ENCODE results near the gene DAD1. TPM values are rescaled to one million over a fixed set of nuclear protein-coding genes. Genes with fewer than 3 reads are reported as not detected.

DAD1 gene
- polyA plus RNA-seq, 1 of the 3 experiments (the other 2 are of a cell fraction): 406 TPM

GRCh38 chr14:22569106-22569736, 19.8 kb downstream of the DAD1 start:
- Histone ChIP-seq H4K20me1 (ENCODE audit: insufficient read depth) (peaks cover 10% of the 10 kb centered on the region; the same call in 1 of the 2 replicates), H3K27me3 (ENCODE audit: insufficient read depth) (no peaks in the 10 kb centered on the region), H3K9ac (no peak overlapping the region), H3K36me3 (replicated peaks in 1 of 2; ENCODE audit: control insufficient read depth in 1 of 2, insufficient read depth in 2 of 2, low read length in 1 of 2) (peaks cover 54 to 69% of the 10 kb centered on the region in 2 experiments), H3K9me3 (no peaks in the 10 kb centered on the region), H3K9me2 (no peaks in the 10 kb centered on the region), H3K4me2 (no peak overlapping the region), H2AFZ (ENCODE audit: low read depth) (no peak overlapping the region), H3K27ac (ENCODE audit: low read depth in 2 of 2, low read length in 1 of 2) (no peak overlapping the region), H3K4me3 (ENCODE audit: low read depth in 2 of 2, low read length in 1 of 2) (no peak overlapping the region), H3K79me2 (ENCODE audit: insufficient read depth) (peaks cover 68% of the 10 kb centered on the region), H3F3A (replicated peaks; ENCODE audit: insufficient read depth) (peaks cover 29% of the 10 kb centered on the region), H3K4me1 (ENCODE audit: control insufficient read depth in 1 of 2, insufficient read depth in 2 of 2, low read depth in 1 of 2, low read length in 1 of 2) (peaks cover 0 to 18% of the 10 kb centered on the region in 2 experiments; a peak in 1 of 4 replicates)
- ChIA-PET CTCF (interaction anchor here (0.7 to 10.4 kb wide), 31 partner anchors 9 to 412 kb away, joined by 3 to 116 read pairs (median 6); partner anchors contain the start of genes ABHD4, DAD1 and MRPL52), POLR2A (no interaction called here)
- 92% methylated on average over 6 of the region's 6 CpGs for WGBS (ENCODE audit: low lambda C conversion rate)
- TF ChIP-seq JUND (IDR thresholded peaks at IDR 0.05): no peak
- TF ChIP-seq, protein P1, sequence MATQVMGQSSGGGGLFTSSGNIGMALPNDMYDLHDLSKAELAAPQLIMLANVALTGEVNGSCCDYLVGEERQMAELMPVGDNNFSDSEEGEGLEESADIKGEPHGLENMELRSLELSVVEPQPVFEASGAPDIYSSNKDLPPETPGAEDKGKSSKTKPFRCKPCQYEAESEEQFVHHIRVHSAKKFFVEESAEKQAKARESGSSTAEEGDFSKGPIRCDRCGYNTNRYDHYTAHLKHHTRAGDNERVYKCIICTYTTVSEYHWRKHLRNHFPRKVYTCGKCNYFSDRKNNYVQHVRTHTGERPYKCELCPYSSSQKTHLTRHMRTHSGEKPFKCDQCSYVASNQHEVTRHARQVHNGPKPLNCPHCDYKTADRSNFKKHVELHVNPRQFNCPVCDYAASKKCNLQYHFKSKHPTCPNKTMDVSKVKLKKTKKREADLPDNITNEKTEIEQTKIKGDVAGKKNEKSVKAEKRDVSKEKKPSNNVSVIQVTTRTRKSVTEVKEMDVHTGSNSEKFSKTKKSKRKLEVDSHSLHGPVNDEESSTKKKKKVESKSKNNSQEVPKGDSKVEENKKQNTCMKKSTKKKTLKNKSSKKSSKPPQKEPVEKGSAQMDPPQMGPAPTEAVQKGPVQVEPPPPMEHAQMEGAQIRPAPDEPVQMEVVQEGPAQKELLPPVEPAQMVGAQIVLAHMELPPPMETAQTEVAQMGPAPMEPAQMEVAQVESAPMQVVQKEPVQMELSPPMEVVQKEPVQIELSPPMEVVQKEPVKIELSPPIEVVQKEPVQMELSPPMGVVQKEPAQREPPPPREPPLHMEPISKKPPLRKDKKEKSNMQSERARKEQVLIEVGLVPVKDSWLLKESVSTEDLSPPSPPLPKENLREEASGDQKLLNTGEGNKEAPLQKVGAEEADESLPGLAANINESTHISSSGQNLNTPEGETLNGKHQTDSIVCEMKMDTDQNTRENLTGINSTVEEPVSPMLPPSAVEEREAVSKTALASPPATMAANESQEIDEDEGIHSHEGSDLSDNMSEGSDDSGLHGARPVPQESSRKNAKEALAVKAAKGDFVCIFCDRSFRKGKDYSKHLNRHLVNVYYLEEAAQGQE (IDR thresholded peaks at IDR 0.05; ENCODE audit: low read depth, low read length): no peak
- no peak for DNase-seq

DNA sequence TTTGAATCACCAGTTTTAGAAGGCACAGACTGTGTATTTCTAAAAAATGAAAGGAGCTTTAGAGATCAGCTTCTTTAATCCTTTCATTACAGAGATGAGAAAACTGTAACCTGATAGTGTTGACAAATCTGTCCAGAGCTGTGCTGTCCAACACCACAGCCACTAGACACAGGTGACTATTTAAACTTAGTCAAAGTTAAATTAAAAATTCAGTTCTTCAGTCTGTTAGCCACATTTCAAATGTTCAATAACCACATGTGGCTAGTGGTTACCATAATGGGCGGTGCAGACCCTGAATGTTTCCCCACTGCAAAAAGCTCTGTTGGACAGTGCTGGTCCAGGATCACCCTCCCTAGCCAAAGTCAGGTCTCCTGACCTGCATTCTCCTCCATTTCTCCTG, 21.6 kb downstream of the DAD1 start:
- H3K36me3 ChIP-seq (replicated peaks in 1 of 2; ENCODE audit: control insufficient read depth in 1 of 2, insufficient read depth in 2 of 2, low read length in 1 of 2): peaks cover 50 to 72% of the 10 kb centered on the region in 2 experiments
- no peak for TF ChIP-seq RFX5 (IDR thresholded peaks at IDR 0.05; ENCODE audit: low read length)
- TF ChIP-seq TAF1 (IDR thresholded peaks at IDR 0.05; ENCODE audit: borderline replicate concordance, low read depth, low read length): no peak
- no peak for TF ChIP-seq EP300 (IDR thresholded peaks at IDR 0.05; ENCODE audit: borderline replicate concordance in 1 of 2, low read depth in 1 of 2, low read length in 1 of 2)
- TF ChIP-seq GATA2 (CRISPR knock-in tag; IDR thresholded peaks at IDR 0.05): no peak
- TF ChIP-seq MXI1 (IDR thresholded peaks at IDR 0.05; ENCODE audit: low read depth, low read length): no peak
- no peak for TF ChIP-seq GABPA (IDR thresholded peaks at IDR 0.05; ENCODE audit: low read depth)
- no peak for TF ChIP-seq TEAD4 (IDR thresholded peaks at IDR 0.05; ENCODE audit: borderline replicate concordance, insufficient read depth)
- no peak for TF ChIP-seq TCF12 (IDR thresholded peaks at IDR 0.05)
- TF ChIP-seq CHD2 (IDR thresholded peaks at IDR 0.05; ENCODE audit: low read length, partially characterized antibody): no peak
- POLR2A ChIA-PET: no interaction called here

More for the DNA sequence above, 21.6 kb downstream of the DAD1 start:
- no peak for DNase-seq
- no peaks in the 10 kb centered on the region for H3K9me3 ChIP-seq
- CTCF ChIA-PET: interaction anchor here (1.0 to 10.4 kb wide), 6 partner anchors 14 to 405 kb away, joined by 3 to 116 read pairs (median 4); partner anchors contain the start of gene OR6J1
- peaks cover 16% of the 10 kb centered on the region for H3F3A ChIP-seq (replicated peaks; ENCODE audit: insufficient read depth)
- H4K20me1 ChIP-seq (ENCODE audit: insufficient read depth): peaks cover 10% of the 10 kb centered on the region; the same call in 1 of the 2 replicates
- H3K27me3 ChIP-seq (ENCODE audit: insufficient read depth): no peaks in the 10 kb centered on the region
- H3K9me2 ChIP-seq: no peaks in the 10 kb centered on the region
- 100% methylated on average over 1 of the region's 1 CpG for WGBS (ENCODE audit: low lambda C conversion rate)
- H3K4me1 ChIP-seq (ENCODE audit: control insufficient read depth in 1 of 2, insufficient read depth in 2 of 2, low read depth in 1 of 2, low read length in 1 of 2): peaks cover 0 to 11% of the 10 kb centered on the region in 2 experiments; a peak in 1 of 4 replicates
- H3K9ac ChIP-seq: no peak overlapping the region
- peaks cover 58% of the 10 kb centered on the region for H3K79me2 ChIP-seq (ENCODE audit: insufficient read depth)
- no peak overlapping the region for H3K4me3 ChIP-seq (ENCODE audit: low read depth in 2 of 2, low read length in 1 of 2)
- no peak overlapping the region for H3K27ac ChIP-seq (ENCODE audit: low read depth in 2 of 2, low read length in 1 of 2)
- H3K4me2 ChIP-seq: no peak overlapping the region
- H2AFZ ChIP-seq (ENCODE audit: low read depth): no peak overlapping the region

All from SK-N-SH (cell line).